Left lobe of liver (tissue), 2 donors: ENCODE measurements around the gene KIAA1671. TPM values are rescaled to one million over a fixed set of nuclear protein-coding genes. Genes with fewer than 3 reads are reported as not detected.

Source experiments
- ATAC-seq: fragments of 200-7000 bp; cut with Tn5 transposase; one replicate; pipeline ENCODE4 v1.9.1; 2020; ENCODE audit warnings: mild to moderate bottlenecking, moderate library complexity
- DNase-seq: peaks from one replicate; pipeline ENCODE4 v3.0.0-alpha.2; 2020; ENCODE audit warnings: low spot score
- total RNA-seq: library from RNA; stranded (reverse); gene quantifications from one replicate; pipeline ENCODE4 v1.2.1, GENCODE V29; 2021
- donor health status: DM: no; HTN: no; CAD: no; lungs with moderate emphysema.
- donor health status: DM: no; HTN: yes; CAD: no.

KIAA1671 gene
- total RNA-seq, 1 donor from 2014 or later: 38.9 TPM

DNA sequence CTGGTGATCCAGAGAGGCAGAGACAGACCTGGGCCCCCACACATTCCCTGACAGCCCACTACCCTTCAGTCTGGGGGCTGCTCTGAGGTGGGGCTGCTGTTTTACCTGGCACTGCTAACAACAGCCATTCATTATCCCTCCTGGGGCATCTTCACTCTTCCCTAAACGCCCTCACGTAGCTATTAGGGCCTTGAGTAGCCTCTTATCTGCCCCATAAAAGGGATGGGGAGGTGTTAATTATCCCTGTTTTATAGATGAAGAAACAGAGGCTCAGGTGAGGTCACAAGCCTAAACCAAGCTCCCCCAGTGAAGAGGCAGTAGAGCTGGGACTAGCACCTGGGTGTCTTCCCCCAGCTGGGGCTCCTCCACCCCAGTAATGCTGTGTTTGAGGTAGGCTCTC, 79.5 kb downstream of the KIAA1671 start:
- DNase-seq: no peak

GRCh38 chr22:25035715-25036114, 83.2 kb downstream of the KIAA1671 start:
- ATAC-seq: no peak

More for the DNA sequence above, 79.5 kb downstream of the KIAA1671 start:
- no peak for ATAC-seq

GRCh38 chr22:25038239-25038638, 85.7 kb downstream of the KIAA1671 start:
- peak; percentile 68 for ATAC-seq
- DNase-seq: peak; percentile 74

More at GRCh38 chr22:25035715-25036114, 83.2 kb downstream of the KIAA1671 start:
- no peak for DNase-seq

GRCh38 chr22:25038771-25039170, 86.3 kb downstream of the KIAA1671 start:
- peak; percentile 30 for ATAC-seq
- no peak for DNase-seq

GRCh38 chr22:25039255-25039654, 86.7 kb downstream of the KIAA1671 start:
- ATAC-seq (peak; percentile 88), DNase-seq (peak; percentile 93)

DNA sequence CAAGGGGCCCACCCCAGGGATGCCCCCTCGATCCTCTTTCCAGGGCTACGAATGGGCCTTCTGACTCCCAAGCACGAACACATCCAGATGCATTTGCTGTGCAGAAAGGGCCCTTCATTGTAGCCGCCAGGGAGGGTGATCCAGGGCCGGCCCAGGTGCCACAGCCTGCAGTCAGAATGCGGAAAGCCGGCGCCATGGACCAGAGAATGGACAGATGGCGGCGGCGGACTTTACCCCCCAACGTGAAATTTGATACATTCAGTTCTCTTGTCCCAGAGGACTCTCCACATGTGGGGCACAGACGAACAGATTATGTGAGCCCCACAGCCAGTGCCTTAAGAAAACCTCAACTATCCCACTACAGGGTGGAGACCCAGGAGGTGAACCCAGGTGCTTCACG, 87.2 kb downstream of the KIAA1671 start:
- peak; percentile 29 for ATAC-seq

GRCh38 chr22:25045159-25045558, 92.6 kb downstream of the KIAA1671 start:
- no peak for DNase-seq
- no peak for ATAC-seq

More for the DNA sequence above, 87.2 kb downstream of the KIAA1671 start:
- DNase-seq: no peak

GRCh38 chr22:25048071-25048470, 95.6 kb downstream of the KIAA1671 start:
- ATAC-seq (no peak), DNase-seq (no peak)

DNA sequence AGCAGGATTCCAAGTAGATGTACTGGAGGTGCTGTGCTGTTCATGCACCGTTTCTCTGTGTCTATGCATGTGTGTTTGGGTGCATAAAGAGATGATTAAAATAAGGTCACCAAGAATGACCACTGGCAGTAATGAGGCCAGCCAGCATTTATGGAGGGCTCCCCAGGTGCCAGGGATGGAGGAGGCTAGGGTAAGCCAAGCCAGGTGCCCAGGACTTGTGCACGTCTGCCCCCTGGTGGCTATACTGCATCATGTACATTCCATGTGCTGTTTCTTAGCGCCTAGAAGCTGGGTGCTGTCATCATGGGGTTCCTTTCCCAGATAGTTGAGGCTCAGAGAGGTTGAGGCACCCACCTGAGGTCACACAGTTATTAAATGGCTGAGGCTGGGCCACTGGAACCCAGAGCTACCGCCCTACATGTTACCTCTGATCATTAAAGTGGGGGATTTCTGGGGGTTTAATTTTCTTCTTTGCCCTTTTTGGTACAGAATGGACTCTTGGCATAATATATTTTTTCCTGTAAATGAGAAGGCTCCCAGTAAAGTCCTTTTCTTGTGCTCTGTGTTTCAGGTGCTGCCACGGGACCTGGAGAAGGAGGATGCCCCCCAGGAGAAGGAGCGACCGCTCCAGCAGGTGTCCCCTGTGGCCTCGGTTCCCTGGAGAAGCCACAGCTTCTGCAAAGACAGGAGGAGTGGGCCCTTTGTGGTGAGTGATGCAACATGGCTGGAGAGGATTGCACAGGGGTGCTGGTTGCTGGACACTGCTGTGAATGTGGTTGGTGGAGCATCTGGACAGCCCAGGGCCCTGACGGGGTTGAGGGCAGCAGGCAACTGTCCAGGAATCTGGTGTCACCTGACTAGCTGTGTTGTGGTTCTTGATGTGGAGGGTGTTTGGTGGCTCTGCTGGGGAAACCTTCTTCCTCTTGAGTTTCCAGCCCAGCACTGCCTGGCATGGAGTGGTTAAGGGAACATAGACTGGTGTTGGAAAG, 96.4 kb downstream of the KIAA1671 start:
- peak; percentile 96 for ATAC-seq
- DNase-seq: peak; percentile 75

DNA sequence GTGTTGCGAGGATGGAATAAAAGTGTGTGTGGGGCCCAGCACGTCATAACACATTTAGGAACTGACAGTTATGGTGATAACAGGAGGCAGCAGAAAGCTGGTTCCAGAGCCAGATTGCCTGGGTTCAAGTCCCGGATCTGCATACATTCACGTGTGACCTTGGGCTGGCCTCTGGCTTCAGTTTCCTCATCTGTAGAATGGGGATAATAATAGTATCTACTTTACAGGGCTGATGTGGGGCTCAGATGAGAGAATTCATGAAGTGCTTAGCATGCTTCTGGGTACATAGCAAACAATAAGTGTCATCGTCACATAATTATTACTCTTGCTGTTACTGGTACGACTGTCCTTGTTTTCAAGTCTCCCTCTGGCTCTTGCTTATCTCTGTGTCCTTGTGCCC, 97.3 kb downstream of the KIAA1671 start:
- no peak for ATAC-seq
- DNase-seq: no peak

GRCh38 chr22:25050566-25050965, 98.0 kb downstream of the KIAA1671 start:
- DNase-seq (no peak), ATAC-seq (no peak)

- DNase-seq: no peak
- no peak for ATAC-seq
Observed at GRCh38 chr22:25051073-25051472, 98.6 kb downstream of the KIAA1671 start.

GRCh38 chr22:25051983-25052710, 99.6 kb downstream of the KIAA1671 start:
- ATAC-seq: peak; percentile 66
- DNase-seq: no peak

GRCh38 chr22:25053153-25053805, 100.8 kb downstream of the KIAA1671 start:
- ATAC-seq (no peak), DNase-seq (no peak)

DNA sequence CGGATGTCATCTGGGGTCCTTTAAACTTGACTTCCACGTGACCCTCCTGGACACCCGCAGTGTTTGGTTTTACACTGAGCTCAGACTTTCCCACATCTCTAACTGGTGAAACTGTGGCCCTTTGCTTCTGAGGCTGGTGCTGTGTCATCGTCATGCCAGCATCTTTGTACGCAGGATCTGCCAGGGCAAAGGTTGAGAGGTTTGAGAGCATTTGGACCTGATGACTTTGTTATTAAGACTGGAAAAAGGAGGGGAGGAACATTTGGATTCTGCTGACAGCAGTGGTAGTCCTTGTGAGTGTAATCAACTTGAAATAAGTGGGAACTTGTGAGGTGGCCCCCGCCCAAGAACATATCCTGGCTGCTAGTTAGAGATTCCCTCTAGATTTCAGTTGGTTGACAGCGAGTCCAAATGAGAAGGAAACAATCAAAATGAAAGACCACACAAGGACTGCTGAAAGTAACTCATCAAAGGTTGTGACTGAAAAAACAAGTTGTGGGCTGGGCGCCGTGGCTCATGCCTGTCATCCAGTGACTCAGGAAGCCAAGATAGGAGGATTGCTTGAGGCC, 102.5 kb downstream of the KIAA1671 start:
- no peak for DNase-seq
- ATAC-seq: no peak

GRCh38 chr22:25057013-25057881, 104.7 kb downstream of the KIAA1671 start:
- ATAC-seq (peak; percentile 95), DNase-seq (peak; percentile 69)

- no peak for ATAC-seq
- no peak for DNase-seq
Observed at GRCh38 chr22:25059438-25059837, 106.9 kb downstream of the KIAA1671 start.

- DNase-seq (no peak), ATAC-seq (peak; percentile 44)
Observed at GRCh38 chr22:25060522-25061071, 108.1 kb downstream of the KIAA1671 start.

DNA sequence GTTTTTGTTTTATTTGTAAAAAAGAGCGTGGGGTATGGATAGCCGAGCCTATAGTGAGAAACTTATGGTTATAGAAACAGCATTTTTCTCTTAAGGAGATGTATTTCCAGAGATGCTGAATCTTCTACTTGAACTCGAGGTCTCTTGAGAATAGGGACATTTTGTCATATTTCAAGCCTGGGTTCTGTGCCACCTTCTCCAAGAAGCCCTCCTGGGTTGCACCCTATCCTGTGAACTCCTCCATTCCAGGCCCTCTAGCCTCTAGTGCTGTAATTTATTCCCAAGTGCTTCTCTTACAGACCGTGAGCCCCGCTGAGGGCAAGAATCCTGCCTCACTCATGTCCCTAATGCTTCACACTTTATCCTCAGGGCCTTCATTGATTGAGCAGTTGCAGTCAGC, 108.6 kb downstream of the KIAA1671 start:
- DNase-seq (no peak), ATAC-seq (no peak)
